ENCODE results near the gene OR2D3. TPM values are rescaled to one million over a fixed set of nuclear protein-coding genes. Genes with fewer than 3 reads are reported as not detected.
"Not testable (repeated sequence)": the region's sequence is repeated elsewhere in the genome, so short reads cannot be mapped to it uniquely, and the experiment has no call there.

Gene OR2D3
- total RNA-seq, 2 donors from 2014 or later, result not detected

GRCh38 chr11:6894097-6894496, 26.7 kb upstream of the OR2D3 start:
- TF ChIP-seq POLR2AphosphoS5 (IDR thresholded peaks at IDR 0.05), result no peak
- intact Hi-C loops (cut with DNase I), result no loop called here

GRCh38 chr11:6895010-6895409, 25.8 kb upstream of the OR2D3 start:
- TF ChIP-seq POLR2AphosphoS5 (IDR thresholded peaks at IDR 0.05) (no peak), POLR2A (IDR thresholded peaks at IDR 0.05) (no peak), CTCF (IDR thresholded peaks at IDR 0.05) (no peak)
- H3K27ac ChIP-seq, result no peak overlapping the region
- H3K27me3 ChIP-seq (replicated peaks; ENCODE audit: insufficient read depth), result no peaks in the 10 kb centered on the region
- no peak for DNase-seq (ENCODE audit: low spot score)
- no peaks in the 10 kb centered on the region for H3K4me1 ChIP-seq (replicated peaks)
- H3K4me3 ChIP-seq, result no peak overlapping the region
- intact Hi-C loops (cut with DNase I), result no loop called here
- H3K9me3 ChIP-seq, result no peaks in the 10 kb centered on the region
- H3K36me3 ChIP-seq, result no peaks in the 10 kb centered on the region

More at GRCh38 chr11:6894097-6894496, 26.7 kb upstream of the OR2D3 start:
- Histone ChIP-seq H3K9me3 (no peaks in the 10 kb centered on the region), H3K27me3 (replicated peaks; ENCODE audit: insufficient read depth) (no peaks in the 10 kb centered on the region), H3K4me3 (no peak overlapping the region), H3K27ac (no peak overlapping the region), H3K4me1 (replicated peaks) (no peaks in the 10 kb centered on the region), H3K36me3 (no peaks in the 10 kb centered on the region)
- no peak for DNase-seq (ENCODE audit: low spot score)

- 71% methylated on average over 1 of the region's 1 CpG for WGBS
- H3K4me1 ChIP-seq (replicated peaks), result no peaks in the 10 kb centered on the region
- DNase-seq (ENCODE audit: low spot score), result no peak
- H3K36me3 ChIP-seq, result no peaks in the 10 kb centered on the region
- H3K4me3 ChIP-seq, result no peak overlapping the region
- intact Hi-C loops (cut with DNase I), result no loop called here
- TF ChIP-seq POLR2A (IDR thresholded peaks at IDR 0.05) (no peak), CTCF (IDR thresholded peaks at IDR 0.05) (no peak), POLR2AphosphoS5 (IDR thresholded peaks at IDR 0.05) (no peak)
- no peaks in the 10 kb centered on the region for H3K9me3 ChIP-seq
- H3K27ac ChIP-seq, result no peak overlapping the region
- no peaks in the 10 kb centered on the region for H3K27me3 ChIP-seq (replicated peaks; ENCODE audit: insufficient read depth)
These were observed 21.9 kb upstream of the OR2D3 start for GRCh38 chr11:6898911-6899310.

GRCh38 chr11:6900327-6900999, 20.3 kb upstream of the OR2D3 start:
- Histone ChIP-seq H3K36me3 (no peaks in the 10 kb centered on the region), H3K4me1 (replicated peaks) (no peaks in the 10 kb centered on the region), H3K27me3 (replicated peaks; ENCODE audit: insufficient read depth) (no peaks in the 10 kb centered on the region), H3K27ac (no peak overlapping the region), H3K9me3 (no peaks in the 10 kb centered on the region), H3K4me3 (no peak overlapping the region)
- intact Hi-C loops (cut with DNase I), result no loop called here
- 69% methylated on average over 2 of the region's 2 CpGs for WGBS
- DNase-seq (ENCODE audit: low spot score), result no peak
- TF ChIP-seq POLR2AphosphoS5 (IDR thresholded peaks at IDR 0.05), result no peak
- TF ChIP-seq POLR2A (IDR thresholded peaks at IDR 0.05), result no peak
- no peak for TF ChIP-seq CTCF (IDR thresholded peaks at IDR 0.05)

- whole genome bisulfite sequencing, result 78% methylated on average over 13 of the region's 13 CpGs
These were observed 16.0 kb upstream of the OR2D3 start for GRCh38 chr11:6904804-6905203.

GRCh38 chr11:6911378-6911777, 9.4 kb upstream of the OR2D3 start:
- Histone ChIP-seq H3K36me3 (no peaks in the 10 kb centered on the region), H3K27me3 (replicated peaks; ENCODE audit: insufficient read depth) (no peaks in the 10 kb centered on the region), H3K4me3 (no peak overlapping the region), H3K9me3 (no peaks in the 10 kb centered on the region), H3K4me1 (replicated peaks) (no peaks in the 10 kb centered on the region), H3K27ac (no peak overlapping the region)
- intact Hi-C loops (cut with DNase I), result no loop called here
- no peak for DNase-seq (ENCODE audit: low spot score)
- TF ChIP-seq POLR2A (IDR thresholded peaks at IDR 0.05) (no peak), POLR2AphosphoS5 (IDR thresholded peaks at IDR 0.05) (no peak), CTCF (IDR thresholded peaks at IDR 0.05) (no peak)
- 90% methylated on average over 3 of the region's 3 CpGs for WGBS

More at GRCh38 chr11:6904804-6905203, 16.0 kb upstream of the OR2D3 start:
- H3K36me3 ChIP-seq; DNase-seq (ENCODE audit: low spot score); H3K27ac ChIP-seq; H3K4me3 ChIP-seq; H3K4me1 ChIP-seq (replicated peaks); H3K9me3 ChIP-seq; intact Hi-C loops (cut with DNase I); H3K27me3 ChIP-seq (replicated peaks; ENCODE audit: insufficient read depth): not testable (repeated sequence)

Measured in prostate gland (tissue), 2 donors.